ENCODE results near the gene SLC26A8.
"Not testable (repeated sequence)": the region's sequence is repeated elsewhere in the genome, so short reads cannot be mapped to it uniquely, and the experiment has no call there.

SLC26A8 gene

DNA sequence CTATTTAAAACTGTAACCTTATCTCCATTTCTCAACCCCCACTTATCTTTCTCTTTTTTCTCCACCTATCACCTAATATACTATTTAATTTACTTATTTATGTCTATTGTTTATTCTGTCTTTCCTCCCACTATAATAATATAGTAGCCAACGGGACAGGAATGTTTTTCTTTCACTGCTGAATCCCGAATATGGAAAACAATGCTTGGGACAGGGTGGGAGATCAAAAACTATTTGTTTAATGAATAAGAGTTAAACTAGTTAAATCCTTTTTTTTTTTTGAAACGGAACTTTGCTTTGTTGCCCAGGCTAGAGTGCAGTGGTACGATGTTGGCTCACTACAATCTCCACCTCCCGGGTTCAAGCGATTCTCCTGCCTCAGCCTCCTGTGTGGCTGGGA lies 109.9 kb downstream of the SLC26A8 start:
- H3K27ac Mint-ChIP-seq, result no peak overlapping the region
- peaks cover 26% of the 10 kb centered on the region for H3K36me3 Mint-ChIP-seq
- no peak for ATAC-seq (ENCODE audit: low read depth)
- H3K4me3 Mint-ChIP-seq, result no peak overlapping the region
- DNase-seq (ENCODE audit: low spot score in 2 of 2), result no peak
- no peaks in the 10 kb centered on the region for H3K27me3 Mint-ChIP-seq
- peaks cover 19% of the 10 kb centered on the region for H3K4me1 Mint-ChIP-seq
- H3K9me3 Mint-ChIP-seq, result peaks cover 6% of the 10 kb centered on the region

- no peak for ATAC-seq (ENCODE audit: low read depth)
- H3K27me3 Mint-ChIP-seq, result no peaks in the 10 kb centered on the region
- no peak overlapping the region for H3K27ac Mint-ChIP-seq
- H3K36me3 Mint-ChIP-seq, result peaks cover 42% of the 10 kb centered on the region
- H3K9me3 Mint-ChIP-seq, result peaks cover 16% of the 10 kb centered on the region
- no peak for DNase-seq (ENCODE audit: low spot score in 2 of 2)
- peaks cover 10% of the 10 kb centered on the region for H3K4me1 Mint-ChIP-seq
- no peak overlapping the region for H3K4me3 Mint-ChIP-seq
These were observed 112.4 kb downstream of the SLC26A8 start for GRCh38 chr6:35911871-35912653.

DNA sequence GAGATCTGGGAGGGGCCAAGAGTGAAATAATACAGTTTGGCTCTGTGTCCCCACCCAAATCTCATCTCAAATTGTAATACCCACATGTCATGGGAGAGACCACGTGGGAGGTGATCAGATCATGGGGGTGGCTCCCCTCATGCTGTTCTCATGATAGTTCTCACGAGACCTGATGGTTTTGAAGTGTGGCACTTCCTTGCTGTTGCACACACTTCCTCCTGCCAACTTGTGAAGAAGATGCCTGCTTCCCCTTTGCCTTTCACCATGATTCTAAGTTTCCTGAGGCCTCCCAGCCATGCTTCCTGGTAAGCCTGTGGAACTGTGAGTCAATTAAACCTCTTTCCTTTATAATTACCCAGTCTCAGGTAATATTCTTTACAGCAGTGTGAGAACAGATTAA lies 114.9 kb downstream of the SLC26A8 start:
- not testable (repeated sequence) for ATAC-seq (ENCODE audit: low read depth); DNase-seq (ENCODE audit: low spot score in 2 of 2); H3K27ac Mint-ChIP-seq; H3K4me3 Mint-ChIP-seq; H3K27me3 Mint-ChIP-seq
- peaks cover 47% of the 10 kb centered on the region for H3K36me3 Mint-ChIP-seq
- H3K4me1 Mint-ChIP-seq, result peaks cover 12% of the 10 kb centered on the region
- peaks cover 16% of the 10 kb centered on the region for H3K9me3 Mint-ChIP-seq

- peaks cover 16% of the 10 kb centered on the region for H3K9me3 Mint-ChIP-seq
- not testable (repeated sequence) for ATAC-seq (ENCODE audit: low read depth); H3K27ac Mint-ChIP-seq; DNase-seq (ENCODE audit: low spot score in 2 of 2); H3K27me3 Mint-ChIP-seq; H3K4me3 Mint-ChIP-seq
- peaks cover 48% of the 10 kb centered on the region for H3K36me3 Mint-ChIP-seq
- H3K4me1 Mint-ChIP-seq, result peaks cover 10% of the 10 kb centered on the region
These were observed 115.6 kb downstream of the SLC26A8 start for GRCh38 chr6:35908753-35909401.

- Mint-ChIP-seq H3K36me3 (peaks cover 43% of the 10 kb centered on the region), H3K27me3 (no peaks in the 10 kb centered on the region), H3K9me3 (peaks cover 16% of the 10 kb centered on the region), H3K4me1 (peaks cover 10% of the 10 kb centered on the region), H3K27ac (no peak overlapping the region), H3K4me3 (no peak overlapping the region)
- no peak for DNase-seq (ENCODE audit: low spot score in 2 of 2)
- ATAC-seq (ENCODE audit: low read depth), result no peak
These were observed 116.7 kb downstream of the SLC26A8 start for GRCh38 chr6:35907750-35908149.

DNA sequence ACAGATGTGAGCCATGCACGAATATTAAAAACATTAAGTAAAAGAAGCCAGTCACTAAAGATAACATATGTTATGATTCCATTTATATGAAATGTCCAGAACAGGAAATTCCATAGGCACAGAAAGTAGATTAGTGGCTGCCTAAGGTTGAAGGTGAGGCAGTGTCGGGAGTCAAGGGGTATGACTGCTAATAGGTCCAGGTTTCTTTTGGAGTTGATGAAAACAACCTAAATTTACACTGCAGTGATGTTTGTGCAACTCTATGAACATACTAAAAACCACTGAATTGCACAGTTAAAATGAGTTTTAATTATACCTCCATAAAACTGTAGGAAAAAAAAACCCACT lies 118.0 kb downstream of the SLC26A8 start:
- no peak overlapping the region for H3K27ac Mint-ChIP-seq
- no peak overlapping the region for H3K4me3 Mint-ChIP-seq
- H3K9me3 Mint-ChIP-seq, result peaks cover 16% of the 10 kb centered on the region
- DNase-seq (ENCODE audit: low spot score in 2 of 2) (no peak), ATAC-seq (ENCODE audit: low read depth) (no peak)
- H3K36me3 Mint-ChIP-seq, result peaks cover 38% of the 10 kb centered on the region
- no peaks in the 10 kb centered on the region for H3K27me3 Mint-ChIP-seq
- H3K4me1 Mint-ChIP-seq, result peaks cover 10% of the 10 kb centered on the region

- H3K9me3 Mint-ChIP-seq, result peaks cover 14% of the 10 kb centered on the region
- no peaks in the 10 kb centered on the region for H3K27me3 Mint-ChIP-seq
- no peak for DNase-seq (ENCODE audit: low spot score in 2 of 2)
- H3K27ac Mint-ChIP-seq, result no peak overlapping the region
- peaks cover 10% of the 10 kb centered on the region for H3K4me1 Mint-ChIP-seq
- H3K4me3 Mint-ChIP-seq, result no peak overlapping the region
- H3K36me3 Mint-ChIP-seq, result peaks cover 38% of the 10 kb centered on the region
- ATAC-seq (ENCODE audit: low read depth), result no peak
These were observed 118.5 kb downstream of the SLC26A8 start for GRCh38 chr6:35905841-35906498.

DNA sequence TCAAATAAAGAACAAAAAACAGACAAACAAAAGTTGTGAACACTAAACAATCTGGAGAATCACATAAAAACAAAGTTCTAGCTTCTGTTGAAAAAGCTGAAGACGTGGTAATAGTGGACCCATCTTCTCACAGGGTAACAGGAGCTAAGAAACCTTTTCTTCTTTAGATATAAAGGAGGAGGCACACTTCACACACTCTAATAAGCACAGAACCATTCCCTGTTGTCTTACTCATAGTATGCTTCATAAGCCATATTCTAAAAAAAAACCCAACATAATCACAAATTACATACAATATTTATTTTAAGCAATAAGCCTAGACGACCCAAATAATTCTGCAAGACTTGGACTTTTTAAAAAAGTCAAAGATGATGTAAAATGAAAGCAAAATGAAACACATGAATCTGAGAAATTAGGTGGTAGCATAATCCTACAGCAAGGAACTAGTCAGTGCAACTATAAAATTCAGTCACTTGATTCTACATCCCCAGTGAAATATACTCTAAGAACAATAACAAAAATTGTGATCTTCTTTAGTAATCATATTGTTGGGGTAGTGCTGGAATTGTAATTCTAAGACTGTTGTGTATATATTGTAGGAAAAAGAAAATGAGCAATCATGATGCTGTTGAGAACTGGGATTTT lies 119.2 kb downstream of the SLC26A8 start:
- H3K9me3 Mint-ChIP-seq, result peaks cover 13% of the 10 kb centered on the region
- DNase-seq (ENCODE audit: low spot score in 2 of 2), result no peak
- no peak overlapping the region for H3K4me3 Mint-ChIP-seq
- peaks cover 39% of the 10 kb centered on the region for H3K36me3 Mint-ChIP-seq
- H3K27me3 Mint-ChIP-seq, result no peaks in the 10 kb centered on the region
- H3K27ac Mint-ChIP-seq, result no peak overlapping the region
- peaks cover 14% of the 10 kb centered on the region for H3K4me1 Mint-ChIP-seq
- ATAC-seq (ENCODE audit: low read depth), result no peak

GRCh38 chr6:35903679-35904078 lies 120.8 kb downstream of the SLC26A8 start:
- H3K9me3 Mint-ChIP-seq, result peaks cover 10% of the 10 kb centered on the region
- peaks cover 16% of the 10 kb centered on the region for H3K4me1 Mint-ChIP-seq
- DNase-seq (ENCODE audit: low spot score in 2 of 2), result no peak
- H3K27me3 Mint-ChIP-seq, result no peaks in the 10 kb centered on the region
- no peak overlapping the region for H3K27ac Mint-ChIP-seq
- peaks cover 32% of the 10 kb centered on the region for H3K36me3 Mint-ChIP-seq
- no peak for ATAC-seq (ENCODE audit: low read depth)
- H3K4me3 Mint-ChIP-seq, result no peak overlapping the region

DNA sequence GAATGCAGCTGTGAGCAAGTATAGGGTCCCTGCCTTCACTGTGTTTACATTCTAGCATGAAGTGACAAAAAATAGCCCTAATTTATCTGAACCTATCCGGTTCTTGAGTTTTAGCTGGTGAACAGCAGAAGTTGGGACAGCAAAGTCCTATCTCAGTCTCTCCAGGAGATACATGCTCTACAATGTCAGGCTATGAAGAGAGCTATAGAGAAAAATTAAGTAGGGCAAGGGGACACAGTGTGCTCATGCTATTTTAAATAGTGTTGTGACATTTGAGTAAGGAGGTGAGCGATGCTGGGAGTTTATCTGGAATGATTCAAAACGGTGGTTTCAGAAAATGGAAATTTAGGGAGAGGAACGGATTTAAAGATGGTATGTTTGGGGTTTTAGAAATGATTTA lies 124.0 kb downstream of the SLC26A8 start:
- Mint-ChIP-seq H3K9me3 (peaks cover 3% of the 10 kb centered on the region), H3K27ac (peak overlapping the region; percentile 2), H3K27me3 (no peaks in the 10 kb centered on the region), H3K4me3 (no peak overlapping the region), H3K4me1 (peaks cover 11% of the 10 kb centered on the region), H3K36me3 (peaks cover 23% of the 10 kb centered on the region)
- ATAC-seq (ENCODE audit: low read depth) (no peak), DNase-seq (ENCODE audit: low spot score in 2 of 2) (no peak)

GRCh38 chr6:35898003-35898402 lies 126.4 kb downstream of the SLC26A8 start:
- no peak overlapping the region for H3K27ac Mint-ChIP-seq
- no peaks in the 10 kb centered on the region for H3K27me3 Mint-ChIP-seq
- H3K4me1 Mint-ChIP-seq, result peaks cover 15% of the 10 kb centered on the region
- peaks cover 24% of the 10 kb centered on the region for H3K36me3 Mint-ChIP-seq
- H3K4me3 Mint-ChIP-seq, result no peak overlapping the region
- peaks cover 3% of the 10 kb centered on the region for H3K9me3 Mint-ChIP-seq
- DNase-seq (ENCODE audit: low spot score in 2 of 2) (no peak), ATAC-seq (ENCODE audit: low read depth) (no peak)

DNA sequence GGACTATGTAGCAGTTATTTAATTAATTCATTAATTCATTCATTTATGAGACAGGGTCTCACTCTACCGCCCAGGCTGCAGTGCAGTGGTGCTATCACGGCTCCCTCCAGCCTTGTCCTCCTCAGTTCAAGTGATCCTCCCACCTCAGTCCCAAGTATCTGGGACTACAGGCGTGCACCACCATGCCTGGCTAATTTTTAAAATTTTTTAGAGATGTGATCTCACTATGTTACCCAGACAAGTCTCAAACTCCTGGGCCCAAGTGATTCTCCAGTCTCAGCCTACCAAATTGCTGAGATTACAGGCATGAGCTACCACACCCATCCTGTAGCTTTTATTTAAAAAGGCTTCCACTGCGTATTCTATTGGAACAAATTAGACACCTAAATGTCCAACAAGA lies 127.0 kb downstream of the SLC26A8 start:
- DNase-seq (ENCODE audit: low spot score in 2 of 2) (no peak), ATAC-seq (ENCODE audit: low read depth) (no peak)
- Mint-ChIP-seq H3K27me3 (no peaks in the 10 kb centered on the region), H3K36me3 (peaks cover 24% of the 10 kb centered on the region), H3K4me1 (peaks cover 15% of the 10 kb centered on the region), H3K27ac (no peak overlapping the region), H3K9me3 (peaks cover 3% of the 10 kb centered on the region), H3K4me3 (no peak overlapping the region)

- DNase-seq (ENCODE audit: low spot score in 2 of 2), result no peak
- H3K4me1 Mint-ChIP-seq, result peaks cover 15% of the 10 kb centered on the region
- ATAC-seq (ENCODE audit: low read depth), result no peak
- H3K27ac Mint-ChIP-seq, result no peak overlapping the region
- H3K36me3 Mint-ChIP-seq, result peaks cover 24% of the 10 kb centered on the region
- H3K27me3 Mint-ChIP-seq, result no peaks in the 10 kb centered on the region
- H3K9me3 Mint-ChIP-seq, result peaks cover 3% of the 10 kb centered on the region
- H3K4me3 Mint-ChIP-seq, result no peak overlapping the region
These were observed 127.4 kb downstream of the SLC26A8 start for GRCh38 chr6:35897036-35897435.

- no peak overlapping the region for H3K27ac Mint-ChIP-seq
- H3K27me3 Mint-ChIP-seq, result no peaks in the 10 kb centered on the region
- H3K4me1 Mint-ChIP-seq, result peaks cover 15% of the 10 kb centered on the region
- H3K9me3 Mint-ChIP-seq, result peaks cover 3% of the 10 kb centered on the region
- DNase-seq (ENCODE audit: low spot score in 2 of 2) (no peak), ATAC-seq (ENCODE audit: low read depth) (no peak)
- peaks cover 24% of the 10 kb centered on the region for H3K36me3 Mint-ChIP-seq
- H3K4me3 Mint-ChIP-seq, result no peak overlapping the region
These were observed 128.2 kb downstream of the SLC26A8 start for GRCh38 chr6:35896228-35896627.

Data from memory B cell (primary cell).